Esophagus muscularis mucosa (tissue), 4 donors: ENCODE measurements around the gene KCNG4. TPM values are rescaled to one million over a fixed set of nuclear protein-coding genes. Genes with fewer than 3 reads are reported as not detected.

ENCODE experiments used
- DNase-seq: peaks from one replicate; pipeline ENCODE4 v3.0.0-alpha.2; 2017; ENCODE audit errors: extremely low spot score
- H3K27ac ChIP-seq, 4 donors: fragments of 200-600 bp; sonication (generic); replicated peaks in 1 of 4; 1 replicate in 3 of 4; 2 replicates in 1 of 4; pipeline ENCODE4 v1.5.1; 2016 to 2019; ENCODE audit warnings: mild to moderate bottlenecking in 1 of 4
- H3K27me3 ChIP-seq, 4 donors: fragments of 200-600 bp; sonication (generic); one replicate each; pipeline versions ENCODE4 v1.5.1 to v1.6.0; 2016 to 2019
- H3K36me3 ChIP-seq, 4 donors: fragments of 200-600 bp; sonication (generic); one replicate each; pipeline ENCODE4 v1.5.1; 2016 to 2019
- H3K4me1 ChIP-seq, 4 donors: fragments of 200-600 bp; sonication (generic); one replicate each; pipeline ENCODE4 v1.5.1; 2016 to 2019
- H3K4me3 ChIP-seq, 4 donors: fragments of 200-600 bp; sonication (generic); 1 replicate in 2 of 4; 2 replicates in 2 of 4; pipeline ENCODE4 v1.5.1; 2016 to 2019; ENCODE audit warnings: mild to moderate bottlenecking in 4 of 4, moderate library complexity in 1 of 4
- H3K9me3 ChIP-seq, 4 donors: fragments of 200-600 bp; sonication (generic); 1 replicate in 3 of 4; 2 replicates in 1 of 4; pipeline ENCODE4 v1.5.1; 2016 to 2019
- CTCF ChIP-seq, 3 experiments: fragments of 200-600 bp in 2 of 3; fragments of 450-650 bp in 1 of 3; sonication (generic) in 2 of 3; IDR thresholded peaks; one replicate each; pipeline ENCODE4 v1.5.1; 2017 to 2019; ENCODE audit warnings: antibody characterized with exemption in 3 of 3, mild to moderate bottlenecking in 2 of 3, moderate library complexity in 1 of 3
- EP300 ChIP-seq: sonication (generic); formaldehyde crosslinking; IDR thresholded peaks from one replicate; pipeline ENCODE4 v1.6.1; 2017; ENCODE audit warnings: antibody characterized with exemption
- POLR2A ChIP-seq: fragments of 450-650 bp; IDR thresholded peaks from one replicate; pipeline ENCODE4 v1.6.1; 2017; ENCODE audit warnings: antibody characterized with exemption, moderate library complexity, mild to moderate bottlenecking, low read depth
- POLR2AphosphoS5 ChIP-seq, 2 donors: sonication (generic); formaldehyde crosslinking; IDR thresholded peaks; one replicate each; pipeline ENCODE4 v1.6.1; 2017; ENCODE audit warnings: antibody characterized with exemption in 2 of 2
- WGBS: methylation state at CpG from one replicate; pipeline ENCODE4 v1.1.5; 2018; 5-methylcytosine and 5-hydroxymethylcytosine counted together
- intact Hi-C: fragments of 100-400 bp; cut with DNase I; formaldehyde crosslinking; loops from one replicate; pipeline ENCODE4 v1.15.1; 2023
- total RNA-seq, 4 donors: library from RNA; depleted of rRNA; stranded (reverse); fragments of >200 nt; gene quantifications; one replicate each; pipeline versions ENCODE4 v1.1.0 to v1.2.1, GENCODE V29; 2016

The KCNG4 gene
- total RNA-seq, 4 donors from 2014 or later = not detected

- H3K4me3 ChIP-seq = no peak overlapping the region
- DNase-seq = no peak
- no peak overlapping the region for H3K27ac ChIP-seq
- no peaks in the 10 kb centered on the region for H3K9me3 ChIP-seq
- intact Hi-C loops = no loop called here
- H3K36me3 ChIP-seq = no peaks in the 10 kb centered on the region
- peaks cover 0 to 52% (median 2%) of the 10 kb centered on the region in 4 donors for H3K27me3 ChIP-seq
- no peak for TF ChIP-seq POLR2AphosphoS5 (IDR thresholded peaks at IDR 0.05)
- no peak for TF ChIP-seq CTCF (IDR thresholded peaks at IDR 0.05)
- TF ChIP-seq EP300 = no peak
- no peak for TF ChIP-seq POLR2A
- H3K4me1 ChIP-seq = peaks cover 0 to 10% (median 0%) of the 10 kb centered on the region in 4 donors
- 76% methylated on average over 1 of the region's 1 CpG for WGBS
These were observed 2.0 kb upstream of the KCNG4 start for GRCh38 chr16:84241778-84242177.

GRCh38 chr16:84240455-84240854 lies 643 bp upstream of the KCNG4 start:
- no peaks in the 10 kb centered on the region for H3K9me3 ChIP-seq
- H3K27me3 ChIP-seq = peaks cover 0 to 55% (median 2%) of the 10 kb centered on the region in 4 donors
- WGBS = 73% methylated on average over 2 of the region's 2 CpGs
- intact Hi-C loops = no loop called here
- no peak for DNase-seq
- TF ChIP-seq POLR2AphosphoS5 (IDR thresholded peaks at IDR 0.05) = no peak
- TF ChIP-seq EP300 = no peak
- no peak for TF ChIP-seq CTCF (IDR thresholded peaks at IDR 0.05)
- no peaks in the 10 kb centered on the region for H3K36me3 ChIP-seq
- H3K4me3 ChIP-seq = no peak overlapping the region
- no peak overlapping the region for H3K27ac ChIP-seq
- peaks cover 0 to 10% (median 0%) of the 10 kb centered on the region in 4 donors for H3K4me1 ChIP-seq

GRCh38 chr16:84239141-84239769 lies 557 bp downstream of the KCNG4 start:
- Histone ChIP-seq H3K27me3 (peaks cover 0 to 55% (median 2%) of the 10 kb centered on the region in 4 donors), H3K27ac (no peak overlapping the region), H3K36me3 (no peaks in the 10 kb centered on the region), H3K4me1 (peaks cover 0 to 17% (median 6%) of the 10 kb centered on the region in 4 donors), H3K9me3 (no peaks in the 10 kb centered on the region), H3K4me3 (no peak overlapping the region)
- TF ChIP-seq CTCF (IDR thresholded peaks at IDR 0.05) = no peak
- no peak for TF ChIP-seq POLR2AphosphoS5 (IDR thresholded peaks at IDR 0.05)
- TF ChIP-seq EP300 = no peak
- no peak for TF ChIP-seq POLR2A
- 43% methylated on average over 10 of the region's 10 CpGs for WGBS
- intact Hi-C loops = no loop called here
- no peak for DNase-seq

- intact Hi-C loops = no loop called here
- no peak overlapping the region for H3K27ac ChIP-seq
These were observed 1.6 kb downstream of the KCNG4 start for GRCh38 chr16:84237994-84238750.

More at GRCh38 chr16:84237994-84238750, 1.6 kb downstream of the KCNG4 start:
- WGBS = 88% methylated on average over 17 of the region's 17 CpGs
- H3K27me3 ChIP-seq = peaks cover 0 to 47% (median 2%) of the 10 kb centered on the region in 4 donors
- peaks cover 0 to 18% (median 7%) of the 10 kb centered on the region in 4 donors for H3K4me1 ChIP-seq
- no peak for DNase-seq
- H3K4me3 ChIP-seq = no peak overlapping the region
- no peaks in the 10 kb centered on the region for H3K36me3 ChIP-seq
- TF ChIP-seq POLR2A = no peak
- TF ChIP-seq CTCF (IDR thresholded peaks at IDR 0.05) = no peak
- no peak for TF ChIP-seq POLR2AphosphoS5 (IDR thresholded peaks at IDR 0.05)
- TF ChIP-seq EP300 = no peak
- no peaks in the 10 kb centered on the region for H3K9me3 ChIP-seq
